ENCODE results near the gene SPATA2L.

GRCh38 chr16:89690392-89690901 lies 11.1 kb downstream of the SPATA2L start:
- no peak for TF ChIP-seq RAD21 (IDR thresholded peaks at IDR 0.05 in 1 of 2, conservative IDR thresholded peaks at IDR 0.05 in 1 of 2; ENCODE audit: low read depth in 2 of 2, low read length in 2 of 2)
- TF ChIP-seq TBP (IDR thresholded peaks at IDR 0.05; ENCODE audit: low read depth, low read length), result no peak
- no peak for TF ChIP-seq JUND (IDR thresholded peaks at IDR 0.05; ENCODE audit: low read length)
- no peak for TF ChIP-seq HDAC2 (IDR thresholded peaks at IDR 0.05; ENCODE audit: borderline replicate concordance in 1 of 2, low read depth in 2 of 2, low read length in 2 of 2)
- no peak for TF ChIP-seq CTCF (IDR thresholded peaks at IDR 0.05; ENCODE audit: control extremely low read depth in 1 of 3, insufficient read depth in 1 of 3, low read depth in 1 of 3, low read length in 3 of 3)
- no peak for TF ChIP-seq POLR2AphosphoS5 (IDR thresholded peaks at IDR 0.05; ENCODE audit: low read depth, low read length)
- TF ChIP-seq E2F6 (IDR thresholded peaks at IDR 0.05), result no peak
- TF ChIP-seq ATF2 (IDR thresholded peaks at IDR 0.05; ENCODE audit: low read length), result no peak
- TF ChIP-seq SRF (IDR thresholded peaks at IDR 0.05; ENCODE audit: low read depth, low read length), result no peak
- TF ChIP-seq TAF1 (IDR thresholded peaks at IDR 0.05; ENCODE audit: low read depth, low read length), result no peak
- TF ChIP-seq CREB1 (IDR thresholded peaks at IDR 0.05), result no peak
- TF ChIP-seq ZNF274 (IDR thresholded peaks at IDR 0.05; ENCODE audit: borderline replicate concordance, extremely low read depth, low read length), result no peak
- TF ChIP-seq SIX5 (IDR thresholded peaks at IDR 0.05; ENCODE audit: low read depth, low read length), result no peak

All from H1 (cell line).